WTC11 (cell line): ENCODE results near the gene ST8SIA4. TPM values are rescaled to one million over a fixed set of nuclear protein-coding genes. Genes with fewer than 3 reads are reported as not detected.

Experiments
- ATAC-seq: fragments of 200-7000 bp; cut with Tn5 transposase; 2 replicates; pipeline ENCODE4 v1.10.0; 2021; ENCODE audit warnings: mild to moderate bottlenecking, moderate library complexity
- CTCF ChIA-PET: fragments of 300-600 bp; sonication (Branson Sonifier 250); formaldehyde crosslinking; loops from one replicate; lab custom pipeline; 2021; ENCODE audit warnings: antibody characterized with exemption; lab: Charles Lee
- POLR2A ChIA-PET: fragments of 350-600 bp; sonication (Branson Sonifier 250); formaldehyde crosslinking; loops from one replicate; lab custom pipeline; 2021; ENCODE audit warnings: antibody characterized with exemption; lab: Charles Lee
- DNase-seq: peaks from one replicate; pipeline ENCODE4 v3.0.0; 2021; ENCODE audit warnings: low spot score
- H3K27ac Mint-ChIP-seq: 2 replicates; pipeline ENCODE4 v1.8.0; 2021; ENCODE audit warnings: mixed read lengths
- H3K27me3 Mint-ChIP-seq: 2 replicates; pipeline ENCODE4 v1.8.0; 2021; ENCODE audit warnings: low read depth, mild to moderate bottlenecking, moderate library complexity, mixed read lengths
- H3K36me3 Mint-ChIP-seq: 2 replicates; pipeline ENCODE4 v1.8.0; 2021; ENCODE audit warnings: mixed read lengths
- H3K4me1 Mint-ChIP-seq: 2 replicates; pipeline ENCODE4 v1.8.0; 2022; ENCODE audit warnings: mixed read lengths
- H3K4me3 Mint-ChIP-seq: 2 replicates; pipeline ENCODE4 v1.8.0; 2021; ENCODE audit warnings: mild to moderate bottlenecking, moderate library complexity, mixed read lengths
- H3K9me3 Mint-ChIP-seq: 2 replicates; pipeline ENCODE4 v1.8.0; 2021; ENCODE audit warnings: mixed read lengths
- ARID4B ChIP-seq: sonication (generic); formaldehyde crosslinking; IDR thresholded peaks from 2 replicates; pipeline ENCODE4 v1.8.0; 2023; ENCODE audit warnings: missing genetic modification reagents, mild to moderate bottlenecking, borderline replicate concordance
- ATF1 ChIP-seq: sonication (generic); formaldehyde crosslinking; IDR thresholded peaks from 2 replicates; pipeline ENCODE4 v1.8.1; 2023; ENCODE audit warnings: mild to moderate bottlenecking, moderate library complexity, missing genetic modification reagents
- E2F4 ChIP-seq: sonication (generic); formaldehyde crosslinking; IDR thresholded peaks from 2 replicates; pipeline ENCODE4 v1.8.1; 2022; ENCODE audit warnings: low read depth, mild to moderate bottlenecking, moderate library complexity, missing genetic modification reagents, borderline replicate concordance
- JUN ChIP-seq: sonication (generic); formaldehyde crosslinking; IDR thresholded peaks from 2 replicates; pipeline ENCODE4 v1.8.0; 2023; ENCODE audit warnings: mild to moderate bottlenecking, missing genetic modification reagents
- KAT7 ChIP-seq: sonication (generic); formaldehyde crosslinking; IDR thresholded peaks from 2 replicates; pipeline ENCODE4 v1.8.1; 2023; ENCODE audit warnings: missing genetic modification reagents, mild to moderate bottlenecking, borderline replicate concordance
- MYBL2 ChIP-seq: sonication (generic); formaldehyde crosslinking; IDR thresholded peaks from 2 replicates; pipeline ENCODE4 v1.8.1; 2023; ENCODE audit warnings: mild to moderate bottlenecking, moderate library complexity, missing genetic modification reagents
- RORB ChIP-seq: fragments of 250-450 bp; sonication (Bioruptor Pico); IDR thresholded peaks from 2 replicates; pipeline ENCODE4 v1.9.0; 2021; ENCODE audit warnings: mild to moderate bottlenecking
- SP1 ChIP-seq: sonication (generic); formaldehyde crosslinking; conservative IDR thresholded peaks from 2 replicates; pipeline ENCODE4 v1.8.1; 2022; ENCODE audit warnings: missing genetic modification reagents
- TP53 ChIP-seq: sonication (generic); formaldehyde crosslinking; IDR thresholded peaks from 2 replicates; pipeline ENCODE4 v1.8.1; 2023; ENCODE audit warnings: mild to moderate bottlenecking, missing genetic modification reagents
- USF1 ChIP-seq: sonication (generic); formaldehyde crosslinking; IDR thresholded peaks from 2 replicates; pipeline ENCODE4 v1.8.0; 2022; ENCODE audit warnings: mild to moderate bottlenecking, missing genetic modification reagents
- ZNF281 ChIP-seq: sonication (generic); formaldehyde crosslinking; IDR thresholded peaks from 2 replicates; pipeline ENCODE4 v1.8.0; 2023; ENCODE audit warnings: mild to moderate bottlenecking, missing genetic modification reagents
- ZNF317 ChIP-seq: sonication (generic); formaldehyde crosslinking; IDR thresholded peaks from 2 replicates; pipeline ENCODE4 v1.8.1; 2023; ENCODE audit warnings: low read depth, mild to moderate bottlenecking, moderate library complexity, missing genetic modification reagents, borderline replicate concordance
- ZNF416 ChIP-seq: fragments of 250-450 bp; sonication (Bioruptor Pico); IDR thresholded peaks from 2 replicates; pipeline ENCODE4 v1.9.0; 2021; ENCODE audit warnings: mild to moderate bottlenecking, inconsistent platforms
- ZSCAN18 ChIP-seq: fragments of 250-450 bp; sonication (Bioruptor Pico); IDR thresholded peaks from 2 replicates; pipeline ENCODE4 v2.1.2; 2022; ENCODE audit warnings: mild to moderate bottlenecking, moderate library complexity
- total RNA-seq: library from RNA; stranded (reverse); gene quantifications from 3 replicates; pipeline ENCODE4 v1.2.3, GENCODE V29; 2021
- TF ChIP-seq, protein P1 (sequence below): fragments of 250-450 bp; sonication (Bioruptor Pico); IDR thresholded peaks from 2 replicates; pipeline ENCODE4 v1.9.0; 2021; ENCODE audit warnings: mild to moderate bottlenecking
- TF ChIP-seq, protein P2 (sequence below): sonication (generic); formaldehyde crosslinking; IDR thresholded peaks from 2 replicates; pipeline ENCODE4 v1.8.1; 2022; ENCODE audit warnings: mild to moderate bottlenecking, missing genetic modification reagents, moderate library complexity, borderline replicate concordance
- TF ChIP-seq, protein P3 (sequence below): fragments of 250-450 bp; sonication (Bioruptor Pico); IDR thresholded peaks from 2 replicates; pipeline ENCODE4 v1.9.0; 2021; ENCODE audit warnings: moderate library complexity, mild to moderate bottlenecking, inconsistent platforms, borderline replicate concordance
- TF ChIP-seq, protein P4 (sequence below): sonication (generic); formaldehyde crosslinking; IDR thresholded peaks from 2 replicates; pipeline ENCODE4 v1.8.0; 2022; ENCODE audit warnings: mild to moderate bottlenecking, missing genetic modification reagents

ST8SIA4 gene
- total RNA-seq, 1 experiment from 2014 or later, result 1.3 TPM

- TF ChIP-seq SP1 (no peak), ZSCAN18 (CRISPR knock-in tag) (no peak), KAT7 (CRISPR knock-in tag) (no peak), JUN (CRISPR knock-in tag) (no peak), ATF1 (CRISPR knock-in tag) (no peak), E2F4 (CRISPR knock-in tag) (no peak)
Observed at GRCh38 chr5:100799166-100799565, 103.9 kb downstream of the ST8SIA4 start (continued).

DNA sequence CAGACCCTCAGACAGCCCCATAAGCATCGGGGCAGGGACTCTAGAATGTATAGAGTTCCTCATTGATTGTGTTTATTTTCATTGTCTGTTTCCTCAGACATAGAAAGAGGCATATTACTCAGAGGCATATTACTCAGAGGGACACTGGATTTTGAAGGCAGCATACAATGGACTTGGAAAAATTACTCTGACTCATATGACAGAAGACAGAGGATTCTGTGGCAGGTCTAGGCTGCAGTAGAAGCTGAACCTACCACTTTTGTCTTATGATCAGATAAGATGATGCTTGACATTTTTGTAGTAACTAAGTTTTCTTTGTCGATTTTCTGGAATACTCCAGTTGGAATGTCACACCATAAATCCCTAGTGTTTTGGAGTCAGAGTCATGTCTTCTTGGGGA lies 105.2 kb downstream of the ST8SIA4 start:
- Mint-ChIP-seq H3K4me1 (peaks cover 4% of the 10 kb centered on the region; the same call in 1 of the 2 replicates), H3K4me3 (no peak overlapping the region), H3K9me3 (peaks cover 9% of the 10 kb centered on the region), H3K36me3 (no peaks in the 10 kb centered on the region), H3K27ac (no peak overlapping the region), H3K27me3 (no peaks in the 10 kb centered on the region)
- TF ChIP-seq, protein P1, sequence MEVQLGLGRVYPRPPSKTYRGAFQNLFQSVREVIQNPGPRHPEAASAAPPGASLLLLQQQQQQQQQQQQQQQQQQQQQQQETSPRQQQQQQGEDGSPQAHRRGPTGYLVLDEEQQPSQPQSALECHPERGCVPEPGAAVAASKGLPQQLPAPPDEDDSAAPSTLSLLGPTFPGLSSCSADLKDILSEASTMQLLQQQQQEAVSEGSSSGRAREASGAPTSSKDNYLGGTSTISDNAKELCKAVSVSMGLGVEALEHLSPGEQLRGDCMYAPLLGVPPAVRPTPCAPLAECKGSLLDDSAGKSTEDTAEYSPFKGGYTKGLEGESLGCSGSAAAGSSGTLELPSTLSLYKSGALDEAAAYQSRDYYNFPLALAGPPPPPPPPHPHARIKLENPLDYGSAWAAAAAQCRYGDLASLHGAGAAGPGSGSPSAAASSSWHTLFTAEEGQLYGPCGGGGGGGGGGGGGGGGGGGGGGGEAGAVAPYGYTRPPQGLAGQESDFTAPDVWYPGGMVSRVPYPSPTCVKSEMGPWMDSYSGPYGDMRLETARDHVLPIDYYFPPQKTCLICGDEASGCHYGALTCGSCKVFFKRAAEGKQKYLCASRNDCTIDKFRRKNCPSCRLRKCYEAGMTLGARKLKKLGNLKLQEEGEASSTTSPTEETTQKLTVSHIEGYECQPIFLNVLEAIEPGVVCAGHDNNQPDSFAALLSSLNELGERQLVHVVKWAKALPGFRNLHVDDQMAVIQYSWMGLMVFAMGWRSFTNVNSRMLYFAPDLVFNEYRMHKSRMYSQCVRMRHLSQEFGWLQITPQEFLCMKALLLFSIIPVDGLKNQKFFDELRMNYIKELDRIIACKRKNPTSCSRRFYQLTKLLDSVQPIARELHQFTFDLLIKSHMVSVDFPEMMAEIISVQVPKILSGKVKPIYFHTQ, result no peak
- TF ChIP-seq, protein P2, sequence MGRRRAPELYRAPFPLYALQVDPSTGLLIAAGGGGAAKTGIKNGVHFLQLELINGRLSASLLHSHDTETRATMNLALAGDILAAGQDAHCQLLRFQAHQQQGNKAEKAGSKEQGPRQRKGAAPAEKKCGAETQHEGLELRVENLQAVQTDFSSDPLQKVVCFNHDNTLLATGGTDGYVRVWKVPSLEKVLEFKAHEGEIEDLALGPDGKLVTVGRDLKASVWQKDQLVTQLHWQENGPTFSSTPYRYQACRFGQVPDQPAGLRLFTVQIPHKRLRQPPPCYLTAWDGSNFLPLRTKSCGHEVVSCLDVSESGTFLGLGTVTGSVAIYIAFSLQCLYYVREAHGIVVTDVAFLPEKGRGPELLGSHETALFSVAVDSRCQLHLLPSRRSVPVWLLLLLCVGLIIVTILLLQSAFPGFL (CRISPR knock-in tag), result no peak
- TF ChIP-seq USF1, result no peak
- TF ChIP-seq, protein P3, sequence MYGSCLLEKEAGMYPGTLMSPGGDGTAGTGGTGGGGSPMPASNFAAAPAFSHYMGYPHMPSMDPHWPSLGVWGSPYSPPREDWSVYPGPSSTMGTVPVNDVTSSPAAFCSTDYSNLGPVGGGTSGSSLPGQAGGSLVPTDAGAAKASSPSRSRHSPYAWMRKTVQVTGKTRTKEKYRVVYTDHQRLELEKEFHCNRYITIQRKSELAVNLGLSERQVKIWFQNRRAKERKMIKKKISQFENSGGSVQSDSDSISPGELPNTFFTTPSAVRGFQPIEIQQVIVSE (CRISPR knock-in tag), result no peak
- DNase-seq (no peak), ATAC-seq (no peak)
- CTCF ChIA-PET, result no interaction called here
- POLR2A ChIA-PET, result no interaction called here

GRCh38 chr5:100796851-100797250 lies 106.2 kb downstream of the ST8SIA4 start:
- CTCF ChIA-PET, result no interaction called here
- Mint-ChIP-seq H3K9me3 (peaks cover under 1% of the 10 kb centered on the region), H3K4me3 (no peak overlapping the region), H3K27ac (no peak overlapping the region), H3K27me3 (no peaks in the 10 kb centered on the region), H3K4me1 (peaks cover 4% of the 10 kb centered on the region; the same call in 1 of the 2 replicates), H3K36me3 (no peaks in the 10 kb centered on the region)
- DNase-seq (no peak), ATAC-seq (no peak)
- POLR2A ChIA-PET, result no interaction called here
- TF ChIP-seq ZNF281 (CRISPR knock-in tag) (no peak), MYBL2 (CRISPR knock-in tag) (no peak), ZNF416 (no peak), TP53 (no peak), ZNF317 (no peak), RORB (no peak), ARID4B (CRISPR knock-in tag) (no peak)
- TF ChIP-seq, protein P4, sequence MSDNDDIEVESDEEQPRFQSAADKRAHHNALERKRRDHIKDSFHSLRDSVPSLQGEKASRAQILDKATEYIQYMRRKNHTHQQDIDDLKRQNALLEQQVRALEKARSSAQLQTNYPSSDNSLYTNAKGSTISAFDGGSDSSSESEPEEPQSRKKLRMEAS (CRISPR knock-in tag), result no peak
